EH (cell line): ENCODE data around the gene BMX.

ENCODE experiments used
- DNase-seq: peaks from one replicate; pipeline ENCODE4 v3.0.0-alpha.2; 2015; ENCODE audit warnings: low read depth

Gene BMX

DNA sequence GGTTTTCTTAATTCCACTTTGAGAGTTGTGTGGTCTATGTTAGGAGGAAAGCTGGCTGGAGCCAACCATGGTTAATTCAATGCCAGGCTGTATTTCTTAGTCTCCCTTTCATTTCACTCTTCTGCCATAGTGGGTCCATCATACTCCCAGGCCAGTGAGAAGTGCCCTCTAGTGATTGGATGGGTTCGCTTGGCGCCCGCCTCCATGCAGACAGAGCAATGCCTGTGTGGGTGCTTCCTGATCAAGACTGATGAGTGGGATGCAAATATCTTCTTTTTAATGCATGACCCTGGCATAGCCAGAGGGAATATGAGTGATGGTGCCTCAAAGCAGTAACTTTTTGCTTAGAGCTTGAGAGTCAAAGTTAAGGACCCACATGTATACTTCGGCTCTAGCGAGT lies 6.4 kb downstream of the BMX start:
- no peak for DNase-seq

GRCh38 chrX:15509845-15510244 lies 9.2 kb downstream of the BMX start:
- DNase-seq = no peak

DNA sequence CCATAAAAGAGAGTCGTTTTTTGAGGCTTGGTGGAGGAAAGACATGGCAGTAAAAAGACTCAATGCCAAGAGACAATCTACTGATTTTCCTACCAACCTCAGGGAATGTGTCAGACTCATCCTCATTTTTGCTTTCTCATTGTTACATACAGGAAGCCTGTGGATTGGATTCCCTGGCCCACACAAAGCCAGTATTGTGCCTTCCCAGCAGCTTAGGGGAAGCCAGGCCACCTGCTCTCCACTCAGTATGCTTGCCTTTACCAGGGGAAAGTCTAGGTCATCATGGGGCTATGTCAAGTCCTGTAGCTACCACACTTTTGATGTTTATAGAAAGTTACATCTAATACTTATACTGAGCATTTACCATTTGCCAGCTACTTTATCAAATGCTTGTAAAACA lies 11.0 kb downstream of the BMX start:
- DNase-seq = no peak

DNA sequence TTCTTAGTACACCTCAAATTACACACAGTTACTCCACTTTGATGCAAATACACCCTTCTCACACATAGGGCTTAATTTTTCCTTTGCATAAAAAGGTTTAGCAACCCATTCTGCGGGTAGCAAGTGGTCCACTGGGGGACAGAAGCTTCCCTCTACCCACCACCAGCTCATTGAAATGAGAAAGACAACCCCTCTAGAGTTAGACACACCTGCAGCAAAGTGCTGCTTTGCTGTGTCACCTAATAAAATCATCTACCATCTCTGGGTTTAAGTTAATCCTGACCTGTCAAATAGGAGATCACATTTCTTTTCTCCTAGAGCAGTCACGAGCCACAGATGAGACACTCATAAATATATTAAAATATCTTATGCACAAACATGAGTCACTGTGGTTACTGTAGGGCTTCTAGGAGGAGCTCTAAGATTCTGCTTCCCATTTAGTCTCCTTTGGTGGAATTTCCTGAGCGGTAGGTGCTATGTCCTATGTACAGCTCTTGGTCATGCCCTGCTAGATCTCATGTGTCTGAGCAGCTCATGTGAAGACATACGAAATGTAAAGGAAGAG lies 11.9 kb downstream of the BMX start:
- DNase-seq = peak; percentile 5

DNA sequence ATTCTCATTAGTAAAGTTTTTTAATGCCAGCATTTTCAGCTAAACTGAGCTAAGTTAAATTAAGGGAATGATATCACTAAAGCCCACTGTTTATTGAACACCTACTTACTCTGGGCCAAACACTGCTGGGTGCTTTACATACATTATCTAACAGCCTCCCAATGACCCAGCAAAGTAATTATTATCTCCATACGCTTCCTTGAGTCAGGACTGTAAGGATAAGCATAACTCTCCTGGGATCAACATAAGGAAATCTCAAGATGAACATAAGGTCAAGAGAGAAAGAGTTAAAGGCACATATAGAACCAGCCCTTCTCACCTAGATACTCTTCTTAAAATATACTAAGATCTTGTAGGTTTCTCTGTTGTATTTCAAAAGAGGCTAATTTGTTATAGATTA lies 13.7 kb downstream of the BMX start:
- DNase-seq = no peak

- DNase-seq = no peak
Measured at GRCh38 chrX:15515931-15516330, 15.3 kb downstream of the BMX start.

DNA sequence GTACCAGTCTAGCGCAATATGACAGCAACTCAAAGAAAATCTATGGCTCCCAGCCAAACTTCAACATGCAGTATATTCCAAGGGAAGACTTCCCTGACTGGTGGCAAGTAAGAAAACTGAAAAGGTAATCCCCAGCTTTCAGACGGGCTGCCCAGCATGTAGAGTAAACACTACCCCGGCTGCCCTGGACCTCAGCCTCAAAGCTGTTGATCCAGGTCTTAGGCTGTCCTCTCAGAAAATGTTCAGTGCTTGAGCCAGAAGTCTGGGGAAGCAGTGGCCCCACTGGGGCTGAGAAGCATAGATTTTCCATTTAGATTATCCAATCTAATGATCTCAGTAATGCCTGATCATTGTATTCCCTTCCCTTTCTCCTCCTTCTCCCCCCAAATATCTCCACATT lies 21.9 kb downstream of the BMX start:
- no peak for DNase-seq

DNA sequence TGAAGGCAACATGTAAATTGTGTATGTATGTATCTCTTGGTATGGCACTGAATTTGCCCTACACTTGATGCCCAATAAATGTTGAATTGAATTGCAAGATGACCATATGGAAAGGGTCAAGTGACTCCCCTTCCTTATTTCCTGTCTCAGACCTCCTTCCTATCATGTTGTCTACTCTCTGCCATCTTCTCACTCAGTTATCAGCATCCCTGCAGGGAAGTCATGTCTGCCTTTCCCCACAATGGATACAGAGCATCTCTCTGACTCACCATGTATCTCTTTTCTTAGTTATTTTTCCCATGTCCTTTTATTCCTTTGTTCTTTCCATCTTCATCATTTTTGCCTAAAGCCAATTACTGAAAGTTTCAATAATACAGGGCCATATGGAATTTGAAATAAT lies 22.5 kb downstream of the BMX start:
- DNase-seq = no peak

- peak; percentile 19 for DNase-seq
Measured at GRCh38 chrX:15524417-15524816, 23.8 kb downstream of the BMX start.

DNA sequence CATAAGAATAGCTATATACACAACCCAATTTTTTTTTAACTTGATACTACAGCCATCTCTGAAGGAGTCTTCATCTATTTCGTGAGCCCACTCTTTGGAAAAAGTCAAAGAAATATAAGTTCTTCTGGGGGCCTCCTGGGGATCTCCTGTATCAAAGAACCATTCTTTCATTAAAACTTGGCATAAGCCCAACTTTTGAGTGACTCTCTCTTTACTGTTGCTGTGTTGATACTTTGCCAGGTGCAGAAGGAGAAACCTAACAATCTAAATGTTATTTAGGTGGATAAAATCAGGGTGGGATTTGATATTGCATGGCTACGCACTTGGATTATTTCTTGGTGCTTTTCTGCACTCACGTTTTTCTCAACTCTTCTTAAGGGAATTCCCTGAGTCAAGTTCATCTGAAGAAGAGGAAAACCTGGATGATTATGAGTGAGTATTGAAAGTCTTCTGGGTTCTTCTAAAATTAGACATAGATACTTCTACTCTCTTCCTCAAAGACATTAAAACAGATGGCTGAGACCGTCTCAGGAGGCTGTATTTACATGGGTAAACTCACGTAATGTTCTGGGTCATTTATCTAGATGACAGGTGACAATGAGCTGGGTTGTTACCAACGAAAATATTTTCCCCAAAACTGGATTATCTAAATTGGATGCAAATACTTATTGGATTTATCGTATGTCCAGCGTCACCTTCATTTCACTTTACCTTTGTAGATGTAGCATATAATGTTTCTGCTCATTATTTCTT lies 25.2 kb downstream of the BMX start:
- DNase-seq = no peak

DNA sequence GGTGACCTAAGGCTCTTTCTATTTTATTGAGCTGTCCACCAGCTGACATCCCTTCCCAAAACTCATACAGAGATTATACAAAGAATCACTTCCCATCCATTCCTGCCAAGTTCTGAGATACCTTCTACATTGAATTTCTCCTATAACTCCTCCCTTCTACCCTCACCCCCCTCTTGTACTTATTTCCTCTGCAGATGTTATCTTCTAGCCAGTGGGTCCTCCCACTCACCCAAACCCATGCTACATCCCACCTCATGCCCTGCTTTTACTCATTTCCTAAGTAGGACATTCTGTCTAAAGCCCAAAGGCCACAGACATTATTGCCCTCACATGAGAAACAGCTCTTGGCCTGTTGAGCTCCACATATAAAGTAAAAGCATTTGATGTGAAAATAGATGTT lies 28.6 kb downstream of the BMX start:
- no peak for DNase-seq

DNA sequence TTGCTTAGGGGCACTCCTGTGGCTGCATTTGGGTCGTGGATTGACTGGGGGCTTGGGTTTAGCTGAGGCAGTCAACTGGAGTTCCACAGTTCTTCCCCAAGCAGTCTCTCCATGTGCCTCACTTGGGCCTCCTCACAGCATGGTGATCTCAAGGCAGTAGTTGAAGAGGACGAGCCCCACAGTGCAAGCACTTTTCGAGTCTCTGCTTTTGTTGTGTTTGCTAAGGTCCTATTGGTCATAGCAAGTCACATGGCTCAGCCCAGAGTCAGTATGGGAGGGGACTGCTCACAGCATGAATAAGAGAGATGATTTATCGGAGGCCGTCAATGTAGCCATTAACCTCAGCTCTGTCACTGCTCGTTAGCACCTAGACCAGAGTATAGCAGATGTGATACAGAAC lies 29.7 kb downstream of the BMX start:
- no peak for DNase-seq

DNA sequence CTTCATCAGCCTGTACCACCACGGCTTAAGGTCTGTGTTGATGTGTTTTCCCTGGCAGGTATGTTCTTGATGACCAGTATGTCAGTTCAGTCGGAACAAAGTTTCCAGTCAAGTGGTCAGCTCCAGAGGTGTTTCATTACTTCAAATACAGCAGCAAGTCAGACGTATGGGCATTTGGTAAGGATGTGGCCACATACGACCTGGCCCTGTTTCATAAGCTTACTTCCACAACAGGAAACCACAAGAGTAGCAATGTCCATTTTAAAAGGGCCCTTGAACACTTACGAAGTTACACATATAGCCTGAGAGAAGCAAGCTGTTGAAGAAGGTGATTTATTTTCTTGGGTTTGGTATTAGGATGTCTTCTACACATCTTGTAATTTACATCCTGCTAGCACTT lies 46.1 kb downstream of the BMX start:
- no peak for DNase-seq

- DNase-seq = no peak
Measured at GRCh38 chrX:15547356-15547755, 46.7 kb downstream of the BMX start.

- DNase-seq = no peak
Measured at GRCh38 chrX:15549189-15550012, 48.8 kb downstream of the BMX start.

GRCh38 chrX:15559227-15559626 lies 58.6 kb downstream of the BMX start:
- DNase-seq = no peak

DNA sequence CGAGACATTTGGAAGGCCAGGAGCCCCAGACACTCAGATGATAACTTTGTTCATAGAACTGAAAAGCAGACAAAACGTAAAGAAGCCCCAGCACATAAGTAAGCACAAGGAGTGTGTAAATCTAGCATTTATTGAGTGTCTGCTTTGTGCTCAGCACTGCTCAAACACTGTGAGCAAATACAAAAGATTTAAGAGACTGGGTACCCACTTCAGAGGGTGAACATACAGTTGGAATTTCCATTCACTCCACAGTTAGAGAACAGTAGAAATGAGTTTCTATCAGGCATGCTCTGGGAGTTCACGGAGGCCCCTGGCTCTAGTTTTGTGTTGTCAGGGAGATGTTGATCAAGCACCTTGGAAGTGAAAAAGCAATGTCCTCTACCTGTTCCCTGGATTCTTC lies 60.3 kb downstream of the BMX start:
- no peak for DNase-seq

GRCh38 chrX:15563056-15563455 lies 62.4 kb downstream of the BMX start:
- DNase-seq = no peak

DNA sequence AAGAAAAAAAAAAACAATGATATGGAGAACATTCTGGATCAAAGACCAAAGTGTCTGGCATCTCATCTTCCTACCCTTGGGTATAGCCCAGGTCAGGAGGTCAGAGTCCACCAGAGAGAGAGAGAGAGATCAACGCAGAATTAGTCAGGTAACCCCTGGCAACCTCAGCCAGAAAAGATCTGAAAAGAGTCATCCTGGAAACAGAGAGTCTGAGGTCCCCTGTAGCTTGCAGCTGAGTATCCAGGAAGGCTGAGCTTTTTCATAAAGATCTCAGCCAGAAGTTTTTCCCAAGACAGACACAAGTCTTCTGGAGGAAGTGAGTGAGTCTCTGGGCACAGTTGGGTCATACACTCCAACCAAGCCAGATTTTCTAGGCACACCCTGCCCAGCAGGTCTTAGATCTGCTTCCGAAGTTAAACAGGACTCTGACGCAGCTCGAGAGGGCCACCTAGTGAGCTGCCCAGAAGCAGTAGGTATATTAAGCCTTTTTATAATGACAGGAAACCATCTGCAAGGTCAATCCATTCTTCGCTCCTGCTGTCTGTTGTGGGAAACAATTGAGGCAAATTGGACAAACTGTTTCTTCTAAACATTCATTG lies 64.5 kb downstream of the BMX start:
- peak; percentile 50 for DNase-seq

GRCh38 chrX:15566244-15566643 lies 65.6 kb downstream of the BMX start:
- no peak for DNase-seq

GRCh38 chrX:15567267-15567666 lies 66.7 kb downstream of the BMX start:
- no peak for DNase-seq

- no peak for DNase-seq
Measured at GRCh38 chrX:15567886-15568616, 67.4 kb downstream of the BMX start.
